ENCODE measurements around the gene MRPL54. TPM values are rescaled to one million over a fixed set of nuclear protein-coding genes. Genes with fewer than 3 reads are reported as not detected.
"Not testable (repeated sequence)": the region's sequence is repeated elsewhere in the genome, so short reads cannot be mapped to it uniquely, and the experiment has no call there.

The MRPL54 gene
- total RNA-seq, 1 donor from 2014 or later: 33.0 TPM

GRCh38 chr19:3809881-3810707, 47.6 kb downstream of the MRPL54 start:
- peaks cover 4% of the 10 kb centered on the region for H3K36me3 Mint-ChIP-seq (ENCODE audit: unreplicated experiment)
- DNase-seq: no peak
- H3K27ac Mint-ChIP-seq (ENCODE audit: unreplicated experiment): no peak overlapping the region
- no peaks in the 10 kb centered on the region for H3K4me1 Mint-ChIP-seq (ENCODE audit: low read depth, unreplicated experiment)
- no peak overlapping the region for H3K4me3 Mint-ChIP-seq (ENCODE audit: unreplicated experiment)
- TF ChIP-seq CTCF (IDR thresholded peaks at IDR 0.05; ENCODE audit: partially characterized antibody, unreplicated experiment): no peak
- peaks cover 2% of the 10 kb centered on the region for H3K27me3 Mint-ChIP-seq (ENCODE audit: unreplicated experiment)
- H3K9me3 Mint-ChIP-seq (ENCODE audit: unreplicated experiment): peaks cover 6% of the 10 kb centered on the region

DNA sequence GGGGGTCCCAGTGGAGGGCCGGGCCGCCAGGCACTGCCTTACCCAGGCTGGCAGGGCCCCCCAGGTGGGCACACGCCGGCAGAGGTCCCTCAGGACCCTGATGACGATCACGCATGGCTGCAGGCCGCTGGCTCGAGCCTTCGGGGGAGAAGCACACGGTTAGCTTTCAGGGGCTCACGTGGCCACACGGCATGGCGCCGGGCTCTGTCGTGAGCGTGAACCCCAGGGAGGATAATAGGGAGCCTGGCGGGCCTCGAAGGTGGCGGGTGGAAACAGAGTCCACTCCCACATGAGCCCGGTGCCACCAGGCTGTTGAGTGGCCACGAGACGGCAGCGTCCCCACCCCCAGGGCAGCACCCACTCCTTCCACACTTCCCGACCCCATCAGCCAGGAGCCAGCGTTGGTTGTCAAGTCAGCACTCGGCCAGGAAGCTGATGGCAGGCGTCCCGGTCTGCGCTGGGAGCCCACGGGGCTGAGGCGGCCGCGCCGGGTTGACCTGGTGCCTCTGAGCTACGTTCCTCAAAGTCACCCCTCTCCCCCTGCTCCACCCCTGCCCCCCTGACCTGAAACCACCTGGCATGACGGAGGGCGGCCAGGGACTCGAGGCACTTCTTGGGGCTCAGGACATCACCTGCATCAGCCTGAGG, 48.4 kb downstream of the MRPL54 start:
- TF ChIP-seq CTCF (IDR thresholded peaks at IDR 0.05; ENCODE audit: partially characterized antibody, unreplicated experiment): no peak
- H3K9me3 Mint-ChIP-seq (ENCODE audit: unreplicated experiment): peaks cover 6% of the 10 kb centered on the region
- peaks cover 2% of the 10 kb centered on the region for H3K27me3 Mint-ChIP-seq (ENCODE audit: unreplicated experiment)
- H3K4me3 Mint-ChIP-seq (ENCODE audit: unreplicated experiment): no peak overlapping the region
- no peak for DNase-seq
- peaks cover 4% of the 10 kb centered on the region for H3K36me3 Mint-ChIP-seq (ENCODE audit: unreplicated experiment)
- no peaks in the 10 kb centered on the region for H3K4me1 Mint-ChIP-seq (ENCODE audit: low read depth, unreplicated experiment)
- H3K27ac Mint-ChIP-seq (ENCODE audit: unreplicated experiment): no peak overlapping the region

DNA sequence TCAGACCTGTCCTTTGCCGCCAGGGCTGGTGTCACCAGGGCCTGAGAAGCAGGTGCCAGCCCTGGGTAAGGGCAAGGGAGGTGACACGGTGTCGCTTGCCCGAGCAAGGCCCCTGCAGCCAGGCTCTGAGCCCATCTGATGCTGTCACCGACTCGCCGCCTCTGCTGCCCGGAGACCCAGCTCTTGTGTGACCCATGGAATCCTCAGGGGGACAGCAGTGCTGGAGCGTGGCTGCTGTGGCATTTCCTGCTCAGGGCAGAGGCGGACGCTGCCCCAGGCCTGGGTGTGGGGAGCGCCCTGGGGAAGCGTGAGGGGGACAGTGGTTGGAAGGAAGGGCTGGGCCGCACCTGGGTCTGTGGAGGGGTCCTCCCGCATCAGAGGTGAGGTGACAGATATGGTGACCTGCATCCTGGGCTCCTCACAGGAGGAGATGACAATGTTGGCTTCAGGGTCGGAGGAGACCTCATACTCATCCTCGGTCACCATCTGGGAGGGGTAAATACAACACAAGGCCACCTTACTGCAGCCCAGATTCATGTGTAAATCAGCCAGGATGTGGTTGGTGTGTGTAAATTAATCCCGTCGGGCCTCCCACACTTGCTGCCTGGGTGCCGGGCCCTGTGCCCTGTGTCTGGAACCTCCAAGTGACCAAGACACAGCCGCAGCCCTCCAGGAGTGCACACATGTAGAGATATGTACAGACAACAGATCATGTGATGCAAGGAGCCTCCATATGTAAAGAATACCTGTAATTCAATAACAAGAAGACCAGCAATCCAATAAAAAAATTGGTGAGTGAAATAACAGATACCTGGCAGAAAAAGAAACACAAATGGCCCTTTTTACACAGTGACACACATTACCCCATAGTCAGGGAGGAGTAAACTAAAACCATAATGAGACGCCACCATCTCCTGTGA, 51.3 kb downstream of the MRPL54 start:
- peaks cover 2% of the 10 kb centered on the region for H3K9me3 Mint-ChIP-seq (ENCODE audit: unreplicated experiment)
- no peak for DNase-seq
- no peaks in the 10 kb centered on the region for H3K36me3 Mint-ChIP-seq (ENCODE audit: unreplicated experiment)
- peaks cover 5% of the 10 kb centered on the region for H3K27me3 Mint-ChIP-seq (ENCODE audit: unreplicated experiment)
- peaks cover 2% of the 10 kb centered on the region for H3K4me1 Mint-ChIP-seq (ENCODE audit: low read depth, unreplicated experiment)
- H3K4me3 Mint-ChIP-seq (ENCODE audit: unreplicated experiment): no peak overlapping the region
- no peak for TF ChIP-seq CTCF (IDR thresholded peaks at IDR 0.05; ENCODE audit: partially characterized antibody, unreplicated experiment)
- H3K27ac Mint-ChIP-seq (ENCODE audit: unreplicated experiment): no peak overlapping the region

DNA sequence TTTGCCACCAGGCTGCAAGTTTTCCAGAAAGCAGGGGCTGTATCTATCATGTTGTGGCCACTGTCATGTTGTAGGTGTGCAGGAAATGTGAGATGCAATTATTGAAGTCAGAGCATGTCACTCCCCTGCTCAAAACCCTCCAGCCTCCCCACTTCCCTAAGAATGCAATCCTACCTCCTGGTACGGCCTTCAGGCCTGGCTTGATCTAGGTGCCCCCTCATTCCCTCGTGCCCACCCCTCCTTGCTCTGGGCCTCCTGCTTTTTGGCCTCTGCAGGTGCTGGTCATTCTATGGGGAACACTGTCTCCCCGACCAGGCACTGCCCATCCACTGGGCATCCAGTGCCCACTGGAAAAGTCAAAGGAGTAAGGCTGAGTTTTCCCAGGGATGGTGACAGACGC, 52.2 kb downstream of the MRPL54 start:
- no peak overlapping the region for H3K27ac Mint-ChIP-seq (ENCODE audit: unreplicated experiment)
- DNase-seq: no peak
- no peak for TF ChIP-seq CTCF (IDR thresholded peaks at IDR 0.05; ENCODE audit: partially characterized antibody, unreplicated experiment)
- H3K27me3 Mint-ChIP-seq (ENCODE audit: unreplicated experiment): peaks cover 5% of the 10 kb centered on the region
- H3K4me3 Mint-ChIP-seq (ENCODE audit: unreplicated experiment): no peak overlapping the region
- H3K9me3 Mint-ChIP-seq (ENCODE audit: unreplicated experiment): peaks cover 2% of the 10 kb centered on the region
- no peaks in the 10 kb centered on the region for H3K36me3 Mint-ChIP-seq (ENCODE audit: unreplicated experiment)
- peaks cover 2% of the 10 kb centered on the region for H3K4me1 Mint-ChIP-seq (ENCODE audit: low read depth, unreplicated experiment)

DNA sequence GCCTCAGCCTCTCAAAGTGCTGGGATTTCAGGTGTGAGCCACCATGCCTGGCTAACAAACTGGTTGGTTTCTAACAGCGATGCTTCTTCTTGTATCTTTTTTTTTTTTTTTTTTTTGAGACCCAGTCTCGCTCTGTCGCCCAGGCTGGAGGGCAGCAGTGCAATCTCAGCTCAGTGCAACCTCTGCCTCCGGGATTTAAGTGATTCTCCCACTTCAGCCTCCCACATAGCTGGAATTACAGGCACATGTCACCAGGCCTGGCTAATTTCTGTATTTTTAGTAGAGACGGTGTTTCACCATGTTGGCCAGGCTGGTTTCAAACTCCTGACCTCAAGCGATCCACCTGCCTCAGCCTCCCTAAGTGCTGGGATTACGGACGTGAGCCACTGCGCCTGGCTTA, 53.7 kb downstream of the MRPL54 start:
- not testable (repeated sequence) for H3K27ac Mint-ChIP-seq (ENCODE audit: unreplicated experiment); H3K27me3 Mint-ChIP-seq (ENCODE audit: unreplicated experiment); DNase-seq; H3K4me1 Mint-ChIP-seq (ENCODE audit: low read depth, unreplicated experiment); H3K4me3 Mint-ChIP-seq (ENCODE audit: unreplicated experiment); H3K9me3 Mint-ChIP-seq (ENCODE audit: unreplicated experiment); H3K36me3 Mint-ChIP-seq (ENCODE audit: unreplicated experiment)

All from glutamatergic neuron (in vitro differentiated cells).